IMR-90 (cell line): ENCODE measurements around the gene AATF. TPM values are rescaled to one million over a fixed set of nuclear protein-coding genes. Genes with fewer than 3 reads are reported as not detected.

ENCODE experiments used
- ATAC-seq: fragments of 200-7000 bp; cut with Tn5 transposase; 2 replicates; pipeline ENCODE4 v1.9.1; 2020; ENCODE audit warnings: low read depth, mild to moderate bottlenecking, moderate library complexity
- BruUV-seq: library from RNA; stranded (reverse); fragments of 400-500 nt; replicated peaks from 2 replicates; lab custom pipeline; 2021; lab: Mats Ljungman, UMichigan
- CTCF ChIA-PET: fragments of 300-600 bp; formaldehyde crosslinking; extraction: SDS; loops from one replicate; lab custom pipeline; 2021; ENCODE audit warnings: antibody characterized with exemption; lab: Yijun Ruan, JAX
- POLR2A ChIA-PET: fragments of 300-600 bp; sonication (Branson Sonifier 250); formaldehyde crosslinking; loops from one replicate; lab custom pipeline; 2022; ENCODE audit warnings: antibody characterized with exemption; ENCODE audit not compliant: unreplicated experiment; lab: Charles Lee
- DNase-seq: peaks from one replicate; pipeline ENCODE4 v3.0.0; 2013
- H2AFZ ChIP-seq: replicated peaks from 2 replicates; pipeline ENCODE3; 2013; ENCODE audit warnings: low read length, mild to moderate bottlenecking; ENCODE audit not compliant: poor library complexity
- H2AK5ac ChIP-seq: 2 replicates; pipeline ENCODE4 v1.6.1; 2013; ENCODE audit warnings: low read depth, low read length, inconsistent platforms
- H2AK9ac ChIP-seq: replicated peaks from 2 replicates; pipeline ENCODE3; 2013; ENCODE audit warnings: mild to moderate bottlenecking, low read depth, low read length, moderate library complexity; ENCODE audit not compliant: poor library complexity
- H2BK120ac ChIP-seq: 2 replicates; pipeline ENCODE4 v1.6.1; 2013; ENCODE audit warnings: low read depth, low read length, inconsistent platforms
- H2BK15ac ChIP-seq: 3 replicates; pipeline ENCODE4 v1.6.1; 2013; ENCODE audit warnings: low read depth, low read length, inconsistent platforms
- H2BK20ac ChIP-seq: 2 replicates; pipeline ENCODE4 v1.6.1; 2013; ENCODE audit warnings: low read depth, mild to moderate bottlenecking, inconsistent platforms, low read length, moderate library complexity
- H2BK5ac ChIP-seq: 2 replicates; pipeline ENCODE4 v1.6.1; 2013; ENCODE audit warnings: mild to moderate bottlenecking, low read depth, low read length, inconsistent platforms; ENCODE audit not compliant: poor library complexity, severe bottlenecking
- H3K14ac ChIP-seq: replicated peaks from 2 replicates; pipeline ENCODE4 v1.6.1; 2013; ENCODE audit warnings: low read depth, low read length, inconsistent platforms
- H3K18ac ChIP-seq: 2 replicates; pipeline ENCODE4 v1.6.1; 2013; ENCODE audit warnings: low read depth, low read length, control low read depth
- H3K23ac ChIP-seq: 2 replicates; pipeline ENCODE4 v1.6.1; 2013; ENCODE audit warnings: low read depth, low read length, inconsistent platforms
- H3K27ac ChIP-seq: 2 replicates; pipeline ENCODE4 v1.5.1; 2013; ENCODE audit warnings: mild to moderate bottlenecking, control low read depth, low read length; ENCODE audit not compliant: insufficient read depth
- H3K27me3 ChIP-seq: 2 replicates; pipeline ENCODE4 v1.6.1; 2013; ENCODE audit warnings: low read length; ENCODE audit not compliant: control insufficient read depth, insufficient read depth
- H3K36me3 ChIP-seq: 2 replicates; pipeline ENCODE4 v1.6.1; 2013; ENCODE audit warnings: low read length, mixed read lengths; ENCODE audit not compliant: control insufficient read depth, insufficient read depth
- H3K4ac ChIP-seq: 2 replicates; pipeline ENCODE4 v1.6.1; 2013; ENCODE audit warnings: low read depth, low read length, inconsistent platforms
- H3K4me1 ChIP-seq: 2 replicates; pipeline ENCODE4 v1.6.1; 2013; ENCODE audit warnings: low read length, mixed read lengths; ENCODE audit not compliant: control insufficient read depth, insufficient read depth
- H3K4me2 ChIP-seq: 2 replicates; pipeline ENCODE4 v1.6.1; 2013; ENCODE audit warnings: low read depth, mild to moderate bottlenecking, control low read depth, low read length, moderate library complexity
- H3K4me3 ChIP-seq: 2 replicates; pipeline ENCODE4 v1.5.1; 2013; ENCODE audit warnings: low read depth, mild to moderate bottlenecking, control low read depth, low read length, moderate library complexity; ENCODE audit not compliant: insufficient read depth
- H3K56ac ChIP-seq: 2 replicates; pipeline ENCODE4 v1.6.1; 2013; ENCODE audit warnings: low read length, inconsistent platforms; ENCODE audit not compliant: insufficient read depth; ENCODE audit errors: extremely low read depth
- H3K79me1 ChIP-seq, 2 experiments: 2 replicates each; pipeline ENCODE4 v1.6.1; 2013; ENCODE audit warnings: low read length in 2 of 2, inconsistent platforms in 1 of 2, low read depth in 1 of 2
- H3K9ac ChIP-seq: 2 replicates; pipeline ENCODE4 v1.6.1; 2013; ENCODE audit warnings: low read depth, low read length, control low read depth
- H3K9me1 ChIP-seq: 2 replicates; pipeline ENCODE4 v1.6.1; 2013; ENCODE audit warnings: low read length, inconsistent platforms; ENCODE audit not compliant: insufficient read depth
- H3K9me3 ChIP-seq: 2 replicates; pipeline ENCODE4 v1.6.1; 2013; ENCODE audit warnings: low read length; ENCODE audit not compliant: control insufficient read depth, insufficient read depth
- H4K20me1 ChIP-seq: 2 replicates; pipeline ENCODE4 v1.6.1; 2013; ENCODE audit warnings: low read length, inconsistent platforms; ENCODE audit not compliant: insufficient read depth
- H4K5ac ChIP-seq: 2 replicates; pipeline ENCODE4 v1.6.1; 2013; ENCODE audit warnings: mild to moderate bottlenecking, low read depth, low read length, control low read depth
- H4K8ac ChIP-seq, 2 experiments: 2 replicates each; pipeline ENCODE4 v1.6.1; 2013; ENCODE audit warnings: low read depth in 2 of 2, low read length in 2 of 2, control low read depth in 1 of 2, inconsistent platforms in 1 of 2
- H4K91ac ChIP-seq: 2 replicates; pipeline ENCODE4 v1.6.1; 2013; ENCODE audit warnings: low read depth, low read length, inconsistent platforms; ENCODE audit not compliant: insufficient read depth
- MAFK ChIP-seq: IDR thresholded peaks from 2 replicates; pipeline ENCODE4 v1.6.1; 2012; ENCODE audit warnings: low read depth, low read length, improper control_type of control experiment
- WGBS, 2 experiments: methylation state at CpG; one replicate each; pipeline versions ENCODE4 v1.1.5 to v1.1.7; 2013; ENCODE audit warnings: missing lambda C conversion rate in 2 of 2; ENCODE audit not compliant: insufficient read length in 1 of 2; ENCODE audit errors: extremely low coverage in 2 of 2; 5-methylcytosine and 5-hydroxymethylcytosine counted together
- dilution Hi-C: fragments of 300-500 bp; cut with HindIII; formaldehyde crosslinking; loops from one replicate; pipeline ENCODE4 v1.14.3; 2018; ENCODE audit warnings: low sequenced_read_pairs; ENCODE audit not compliant: unreplicated experiment
- in situ Hi-C: fragments of 300-500 bp; cut with MboI; formaldehyde crosslinking; loops from 3 replicates; pipeline ENCODE4 v1.14.3; 2019; ENCODE audit warnings: low sequenced_read_pairs, inconsistent platforms, mixed read lengths
- intact Hi-C: fragments of 100-400 bp; cut with micrococcal nuclease; formaldehyde crosslinking; loops from 2 replicates; pipeline ENCODE4 v1.10.0; 2022
- polyA plus RNA-seq, 3 experiments: library from polyadenylated mRNA; depleted of rRNA; stranded (reverse); fragments of >200 nt; gene quantifications; 2 replicates each; pipeline ENCODE4 v1.2.3, GENCODE V29; 2012; ENCODE audit warnings: low replicate concordance in 1 of 3
- total RNA-seq: library from RNA; depleted of rRNA; stranded (reverse); fragments of >200 nt; gene quantifications from 2 replicates; pipeline ENCODE4 v1.2.3, GENCODE V29; 2012
- TF ChIP-seq, protein P1 (sequence below): conservative IDR thresholded peaks from 2 replicates; pipeline ENCODE4 v1.5.1; 2012; ENCODE audit warnings: mild to moderate bottlenecking, low read depth, low read length, improper control_type of control experiment

Gene AATF
- total and polyA plus RNA-seq, 2 of the 4 experiments (the other 2 are of a cell fraction) = 21.0 to 34.8 TPM

DNA sequence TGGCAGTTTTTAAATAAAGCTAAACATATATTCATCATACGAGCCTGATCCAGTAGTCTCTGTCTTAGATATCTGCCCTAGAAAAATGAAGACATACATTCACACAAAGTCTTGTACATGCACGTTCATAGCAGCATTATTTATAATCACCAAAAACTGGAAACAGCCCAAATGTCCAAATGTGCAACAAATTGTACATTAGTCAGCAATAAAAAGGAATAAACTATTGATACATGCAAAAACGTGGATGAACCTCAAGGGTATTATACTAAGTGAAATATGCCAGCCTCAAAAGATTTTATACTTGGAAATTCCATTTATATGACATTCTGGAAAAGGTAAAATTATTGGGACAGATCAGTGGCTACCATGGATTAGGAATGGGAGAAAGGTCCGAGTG lies 22.8 kb downstream of the AATF start:
- Histone ChIP-seq H4K8ac (no peak overlapping the region), H4K91ac (no peak overlapping the region), H3K4me3 (no peak overlapping the region), H3K79me1 (peaks cover 13 to 34% of the 10 kb centered on the region in 2 experiments), H2AK9ac (no peak overlapping the region), H2BK15ac (no peak overlapping the region), H3K23ac (no peak overlapping the region), H2BK120ac (no peak overlapping the region), H3K36me3 (peaks cover 4% of the 10 kb centered on the region; the same call in 1 of the 2 replicates), H4K20me1 (peaks cover 3% of the 10 kb centered on the region), H3K18ac (no peak overlapping the region), H3K4me2 (no peak overlapping the region), H2AK5ac (no peak overlapping the region), H4K5ac (no peak overlapping the region), H3K9ac (no peak overlapping the region), H2BK20ac (no peak overlapping the region), H3K56ac (no peak overlapping the region), H3K27ac (no peak overlapping the region), H3K9me1 (peaks cover 3% of the 10 kb centered on the region; the same call in 1 of the 2 replicates), H2AFZ (no peak overlapping the region), H3K14ac (no peak overlapping the region), H3K4ac (no peak overlapping the region), H2BK5ac (no peak overlapping the region), H3K27me3 (no peaks in the 10 kb centered on the region), H3K9me3 (no peaks in the 10 kb centered on the region), H3K4me1 (peaks cover 3% of the 10 kb centered on the region; the same call in 1 of the 2 replicates)
- 83% methylated on average over 1 of the region's 4 CpGs; no CpG with 5 or more reads in 1 of the 2 experiments for WGBS, 2 experiments
- ATAC-seq (no peak), DNase-seq (no peak)
- TF ChIP-seq MAFK = peak; percentile 80
- TF ChIP-seq, protein P1, sequence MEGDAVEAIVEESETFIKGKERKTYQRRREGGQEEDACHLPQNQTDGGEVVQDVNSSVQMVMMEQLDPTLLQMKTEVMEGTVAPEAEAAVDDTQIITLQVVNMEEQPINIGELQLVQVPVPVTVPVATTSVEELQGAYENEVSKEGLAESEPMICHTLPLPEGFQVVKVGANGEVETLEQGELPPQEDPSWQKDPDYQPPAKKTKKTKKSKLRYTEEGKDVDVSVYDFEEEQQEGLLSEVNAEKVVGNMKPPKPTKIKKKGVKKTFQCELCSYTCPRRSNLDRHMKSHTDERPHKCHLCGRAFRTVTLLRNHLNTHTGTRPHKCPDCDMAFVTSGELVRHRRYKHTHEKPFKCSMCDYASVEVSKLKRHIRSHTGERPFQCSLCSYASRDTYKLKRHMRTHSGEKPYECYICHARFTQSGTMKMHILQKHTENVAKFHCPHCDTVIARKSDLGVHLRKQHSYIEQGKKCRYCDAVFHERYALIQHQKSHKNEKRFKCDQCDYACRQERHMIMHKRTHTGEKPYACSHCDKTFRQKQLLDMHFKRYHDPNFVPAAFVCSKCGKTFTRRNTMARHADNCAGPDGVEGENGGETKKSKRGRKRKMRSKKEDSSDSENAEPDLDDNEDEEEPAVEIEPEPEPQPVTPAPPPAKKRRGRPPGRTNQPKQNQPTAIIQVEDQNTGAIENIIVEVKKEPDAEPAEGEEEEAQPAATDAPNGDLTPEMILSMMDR = no peak
- ChIA-PET CTCF (interaction anchor here (0.9 to 2.0 kb wide), 2 partner anchors 9 kb away, joined by 3 to 11 read pairs; no protein-coding TSS in a partner anchor), POLR2A (no interaction called here)
- in situ Hi-C loops = no loop called here
- BruUV-seq = no TSS peak
- dilution Hi-C loops = no loop called here
- intact Hi-C loops = no loop called here
